GM12872 (cell line): ENCODE data around the gene MDM4.
A peak's percentile ranks its signal among the peaks of the same experiment; 100 is the strongest.

ENCODE experiments used
- CTCF ChIP-seq: IDR thresholded peaks from 3 replicates; pipeline ENCODE4 v1.5.1; 2011; ENCODE audit warnings: low read depth, mild to moderate bottlenecking, low read length, moderate library complexity; ENCODE audit not compliant: insufficient read depth

MDM4 gene

GRCh38 chr1:204592246-204592948 lies 76.2 kb downstream of the MDM4 start:
- TF ChIP-seq CTCF: no peak

GRCh38 chr1:204598319-204598969 lies 82.2 kb downstream of the MDM4 start:
- TF ChIP-seq CTCF: no peak

- no peak for TF ChIP-seq CTCF
These were observed 82.9 kb downstream of the MDM4 start for GRCh38 chr1:204599098-204599497.

GRCh38 chr1:204599596-204599995 lies 83.4 kb downstream of the MDM4 start:
- TF ChIP-seq CTCF: no peak

- TF ChIP-seq CTCF: no peak
These were observed 84.0 kb downstream of the MDM4 start for GRCh38 chr1:204600203-204600602.

- peak; percentile 38 for TF ChIP-seq CTCF
These were observed 84.8 kb downstream of the MDM4 start for GRCh38 chr1:204600968-204601367.

GRCh38 chr1:204602111-204602579 lies 85.9 kb downstream of the MDM4 start:
- TF ChIP-seq CTCF: no peak
